Activated CD8-positive, alpha-beta memory T cell treated with anti-CD3 and anti-CD28 coated beads for 48 hours (primary cell): ENCODE results near the gene SYNJ2.

Source experiments
- DNase-seq, 3 experiments: peaks; one replicate each; pipeline ENCODE4 v3.0.0-alpha.2; 2020; ENCODE audit warnings: low read depth in 2 of 3, low spot score in 2 of 3

SYNJ2 gene

GRCh38 chr6:158040804-158041347 lies 59.2 kb downstream of the SYNJ2 start:
- DNase-seq: no peak

DNA sequence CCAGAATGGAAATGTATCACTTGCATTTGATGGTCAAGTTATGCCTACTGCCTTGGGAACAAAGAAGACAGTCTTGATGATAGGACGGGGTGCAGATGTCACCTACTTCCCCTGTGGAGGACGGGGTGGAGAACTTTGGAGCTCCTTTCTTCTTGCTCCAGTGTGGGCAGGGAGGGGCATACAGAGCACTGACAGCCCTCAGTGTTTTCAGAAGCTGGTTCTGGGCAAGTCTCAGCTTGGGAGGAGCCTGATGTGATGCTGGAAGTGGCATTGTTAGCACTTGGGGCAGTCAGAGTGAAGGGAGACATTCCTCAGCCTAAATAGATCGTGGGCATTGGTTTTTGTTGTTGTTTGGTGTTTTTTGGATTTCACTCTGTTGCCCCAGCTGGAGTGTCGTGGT lies 59.7 kb downstream of the SYNJ2 start:
- no peak for DNase-seq

- DNase-seq: no peak
Measured at GRCh38 chr6:158041788-158042187, 60.1 kb downstream of the SYNJ2 start.

DNA sequence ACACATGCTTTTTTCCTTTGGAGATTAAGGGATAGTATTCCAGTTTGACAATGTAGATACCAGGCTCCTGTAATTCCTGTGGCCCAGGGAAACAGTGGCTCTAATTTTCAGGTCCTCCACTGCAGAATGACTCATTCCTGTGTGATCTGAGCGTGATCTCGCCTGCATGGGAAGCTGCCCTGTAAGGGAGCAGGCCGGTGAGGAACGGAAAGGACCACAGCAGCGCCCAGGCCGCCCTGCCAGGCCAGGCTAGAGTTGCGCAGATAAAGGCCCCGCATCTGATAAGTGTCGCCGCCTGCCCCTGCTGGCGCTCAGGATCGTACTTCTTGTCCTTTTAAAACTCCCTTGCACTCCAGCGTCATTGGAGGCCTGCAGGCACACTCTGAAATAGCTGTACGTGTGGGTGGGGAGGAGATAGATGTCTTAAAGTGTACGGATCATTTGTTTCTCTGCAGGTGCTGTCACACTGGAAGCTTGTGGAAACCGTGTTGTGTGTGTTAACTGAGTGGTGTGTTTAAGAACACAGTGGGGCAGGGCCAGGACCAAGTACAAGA lies 60.7 kb downstream of the SYNJ2 start:
- no peak for DNase-seq

DNA sequence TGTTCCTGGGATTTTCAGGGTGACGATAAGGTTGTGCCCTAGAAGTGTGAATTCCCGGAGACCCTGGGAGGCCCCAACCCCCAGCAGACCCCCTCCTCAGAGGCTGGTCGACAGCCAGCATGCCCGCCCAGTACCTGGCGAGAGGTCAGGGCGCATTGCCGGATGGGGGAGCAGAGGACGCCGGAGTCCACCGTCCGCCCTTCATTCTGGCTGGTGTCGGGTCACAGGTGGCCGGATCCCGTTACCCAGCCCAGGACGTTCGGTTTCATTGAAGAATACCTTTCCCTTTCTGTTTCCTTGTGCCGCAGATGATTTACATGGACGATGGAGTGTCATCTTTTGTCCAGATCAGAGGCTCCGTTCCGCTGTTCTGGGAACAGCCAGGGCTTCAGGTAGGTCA lies 61.3 kb downstream of the SYNJ2 start:
- no peak for DNase-seq

DNA sequence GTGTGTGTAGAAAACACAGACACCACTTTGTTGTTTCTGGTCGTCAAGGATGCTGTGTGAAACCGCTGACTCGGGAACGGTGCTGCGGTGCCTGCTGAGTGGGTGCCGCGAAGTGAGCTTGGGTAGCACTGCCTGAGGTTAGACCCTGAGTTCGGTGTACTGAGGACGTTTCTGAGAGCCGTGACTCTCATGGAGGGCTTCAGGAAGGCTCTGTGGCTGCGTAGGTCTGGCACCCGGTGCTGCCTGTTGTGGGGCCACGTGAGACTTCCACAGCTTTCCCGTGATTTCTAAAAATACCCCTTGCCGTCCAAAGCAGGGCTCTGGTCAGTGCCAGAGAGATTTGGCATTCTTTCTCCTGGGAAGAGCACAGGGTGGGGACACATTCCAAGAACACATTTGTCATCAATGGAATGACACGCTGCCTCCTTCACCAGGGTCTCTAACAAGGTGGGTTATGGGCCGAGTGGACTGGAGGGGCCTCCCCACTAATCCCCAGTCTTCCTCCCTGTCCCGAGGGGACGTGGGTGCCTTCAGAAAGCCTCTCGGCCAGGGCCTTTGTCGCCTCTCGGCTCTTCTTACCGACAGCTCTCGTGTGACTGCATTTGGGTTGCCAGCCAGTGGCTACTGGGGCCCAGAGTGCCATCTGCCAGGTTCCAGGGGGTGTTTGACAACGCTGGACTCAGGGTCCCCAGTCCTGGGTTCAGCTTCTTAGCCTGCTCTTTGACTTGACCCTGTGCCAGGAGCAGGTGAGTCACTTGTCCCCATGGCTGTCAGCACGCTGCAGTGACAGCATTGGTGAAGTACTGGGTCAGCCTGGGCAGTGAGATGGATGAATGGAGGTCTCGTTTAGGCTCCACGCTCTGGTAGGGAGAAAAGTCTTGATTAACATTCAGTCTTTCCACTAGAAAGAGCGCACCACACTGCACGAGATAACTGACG lies 62.2 kb downstream of the SYNJ2 start:
- DNase-seq: no peak

- DNase-seq: no peak
Measured at GRCh38 chr6:158044525-158044888, 62.8 kb downstream of the SYNJ2 start.

GRCh38 chr6:158046201-158047126 lies 64.8 kb downstream of the SYNJ2 start:
- DNase-seq: no peak

- peak in 2 of 3 experiments; percentile 40 to 53 for DNase-seq
Measured at GRCh38 chr6:158047127-158047518, 65.5 kb downstream of the SYNJ2 start.

GRCh38 chr6:158047563-158048323 lies 66.1 kb downstream of the SYNJ2 start:
- no peak for DNase-seq

- no peak for DNase-seq
Measured at GRCh38 chr6:158048589-158048988, 66.9 kb downstream of the SYNJ2 start.

GRCh38 chr6:158049055-158050028 lies 67.7 kb downstream of the SYNJ2 start:
- no peak for DNase-seq

- no peak for DNase-seq
Measured at GRCh38 chr6:158050107-158050735, 68.6 kb downstream of the SYNJ2 start.

DNA sequence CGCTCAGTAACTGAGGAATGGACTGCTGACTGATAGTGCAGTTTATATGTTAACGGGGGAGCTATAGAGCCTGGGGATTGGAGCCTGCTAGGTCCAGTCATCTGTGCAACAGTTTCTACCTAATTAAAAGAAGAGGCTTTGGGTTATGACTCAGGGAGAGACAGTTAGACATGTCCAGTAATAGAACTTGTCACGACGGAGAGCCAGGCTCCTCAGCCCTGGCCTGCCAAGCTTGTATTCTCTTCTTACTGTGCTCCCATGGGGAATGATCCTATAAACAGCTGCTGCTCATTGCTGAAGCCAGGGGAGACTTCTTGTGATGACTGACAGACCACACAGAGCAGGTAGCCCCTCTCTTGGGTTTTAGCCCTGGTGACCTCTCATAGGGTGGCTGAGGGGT lies 69.3 kb downstream of the SYNJ2 start:
- no peak for DNase-seq

GRCh38 chr6:158051968-158052367 lies 70.3 kb downstream of the SYNJ2 start:
- no peak for DNase-seq

DNA sequence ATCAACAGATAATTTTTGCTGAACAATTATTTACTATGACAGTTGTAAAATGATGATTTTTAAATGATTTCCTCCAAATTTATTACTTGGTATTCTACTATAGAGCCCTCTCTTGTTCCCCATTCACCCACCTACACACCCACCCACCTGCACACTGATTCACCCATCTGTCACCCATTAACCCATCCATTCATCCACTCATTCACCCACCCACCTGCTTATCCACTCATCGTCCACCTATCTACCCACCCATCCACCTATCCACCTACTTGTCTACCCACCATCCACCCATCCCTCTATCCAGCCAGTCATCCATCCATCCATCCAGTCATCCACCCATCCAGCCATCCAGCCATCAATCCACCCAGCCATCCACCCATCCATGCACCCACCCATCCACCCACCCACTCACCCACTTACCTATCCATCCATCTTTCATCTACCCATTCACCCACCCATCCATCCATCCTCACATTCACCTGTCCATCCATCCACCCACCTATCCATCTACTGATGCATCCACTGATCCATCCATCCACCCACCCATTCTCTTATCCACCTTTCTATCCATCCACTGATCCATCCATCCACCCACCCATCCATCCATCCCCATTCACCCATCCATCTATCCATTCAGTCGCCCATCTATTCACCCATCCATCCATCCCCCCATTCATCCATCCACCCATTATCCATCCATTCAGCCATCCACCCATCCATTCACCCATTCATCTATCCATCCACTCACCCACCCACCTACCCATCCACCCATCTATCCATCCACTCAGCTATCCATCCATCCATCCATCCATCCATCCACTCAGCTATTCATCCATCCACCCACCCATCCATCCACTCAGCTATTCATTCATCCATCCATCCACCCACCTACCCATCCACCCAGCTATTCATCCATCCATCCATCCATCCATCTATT lies 72.0 kb downstream of the SYNJ2 start:
- DNase-seq: no peak

GRCh38 chr6:158056355-158056754 lies 74.7 kb downstream of the SYNJ2 start:
- no peak for DNase-seq

DNA sequence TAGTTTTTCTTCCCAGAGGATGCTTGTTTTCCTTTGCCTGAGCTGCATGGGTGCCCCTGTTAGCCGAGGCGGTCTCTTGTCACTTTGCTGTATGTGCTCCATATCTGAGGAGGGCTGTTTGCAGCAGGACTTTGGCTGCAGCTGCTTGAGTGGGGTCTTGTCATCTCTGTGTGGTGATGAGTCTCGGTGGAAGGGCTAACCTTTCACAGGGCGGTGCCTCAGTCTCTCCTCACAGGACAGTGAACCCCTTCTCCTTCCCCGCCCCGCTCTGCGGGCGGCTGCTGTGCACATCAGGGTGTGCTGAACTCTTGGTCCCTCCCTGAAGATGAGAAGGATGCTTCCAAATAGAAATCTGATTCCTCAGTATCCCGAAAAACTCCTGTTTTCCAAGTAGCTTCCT lies 75.1 kb downstream of the SYNJ2 start:
- DNase-seq: no peak
